Measurements from ENCODE around the gene METTL25.

METTL25 gene

GRCh38 chr12:82358200-82359114 lies at the start of gene METTL25, which contains the start of gene CCDC59:
Gene METTL25 (plus strand): TSS chr12:82358529. CDS start chr12:82358566, 37 bp downstream.
Gene CCDC59 (minus strand): TSS chr12:82358387. CDS start chr12:82358376, 11 bp downstream.
- in situ Hi-C loops (cut with MboI; ENCODE audit: low pct_unique_long_range_greater_than_20kb, low sequenced_read_pairs, unreplicated experiment) = no loop called here
- peak; percentile 91 for DNase-seq (ENCODE audit: low spot score)
- peak; percentile 77 for TF ChIP-seq CTCF (IDR thresholded peaks at IDR 0.05; ENCODE audit: extremely low read depth, insufficient read depth, missing control alignments)

- in situ Hi-C loops (cut with MboI; ENCODE audit: low pct_unique_long_range_greater_than_20kb, low sequenced_read_pairs, unreplicated experiment) = no loop called here
- TF ChIP-seq CTCF (IDR thresholded peaks at IDR 0.05; ENCODE audit: extremely low read depth, insufficient read depth, missing control alignments) = no peak
- DNase-seq (ENCODE audit: low spot score) = no peak
Observed at GRCh38 chr12:82314406-82314892, 43.9 kb upstream of the METTL25 start.

GRCh38 chr12:82319276-82319675 lies 39.1 kb upstream of the METTL25 start:
- in situ Hi-C loops (cut with MboI; ENCODE audit: low pct_unique_long_range_greater_than_20kb, low sequenced_read_pairs, unreplicated experiment) = no loop called here

GRCh38 chr12:82325540-82326336 lies 32.6 kb upstream of the METTL25 start:
- DNase-seq (ENCODE audit: low spot score) = no peak
- in situ Hi-C loops (cut with MboI; ENCODE audit: low pct_unique_long_range_greater_than_20kb, low sequenced_read_pairs, unreplicated experiment) = loop anchor here (25.0 kb wide), 1 partner anchor 688 kb away; no protein-coding TSS in a partner anchor
- no peak for TF ChIP-seq CTCF (IDR thresholded peaks at IDR 0.05; ENCODE audit: extremely low read depth, insufficient read depth, missing control alignments)

More at GRCh38 chr12:82319276-82319675, 39.1 kb upstream of the METTL25 start:
- no peak for TF ChIP-seq CTCF (IDR thresholded peaks at IDR 0.05; ENCODE audit: extremely low read depth, insufficient read depth, missing control alignments)
- DNase-seq (ENCODE audit: low spot score) = no peak

- peak; percentile 6 for DNase-seq (ENCODE audit: low spot score)
- peak; percentile 26 for TF ChIP-seq CTCF (IDR thresholded peaks at IDR 0.05; ENCODE audit: extremely low read depth, insufficient read depth, missing control alignments)
- in situ Hi-C loops (cut with MboI; ENCODE audit: low pct_unique_long_range_greater_than_20kb, low sequenced_read_pairs, unreplicated experiment) = loop anchor here (25.0 kb wide), 1 partner anchor 690 kb away; no protein-coding TSS in a partner anchor
Observed at GRCh38 chr12:82326905-82327503, 31.3 kb upstream of the METTL25 start.

- in situ Hi-C loops (cut with MboI; ENCODE audit: low pct_unique_long_range_greater_than_20kb, low sequenced_read_pairs, unreplicated experiment) = loop anchor here (25.0 kb wide), 1 partner anchor 691 kb away; no protein-coding TSS in a partner anchor
- no peak for TF ChIP-seq CTCF (IDR thresholded peaks at IDR 0.05; ENCODE audit: extremely low read depth, insufficient read depth, missing control alignments)
- no peak for DNase-seq (ENCODE audit: low spot score)
Observed at GRCh38 chr12:82327861-82328260, 30.5 kb upstream of the METTL25 start.

Measured in GM13977 (cell line).